HG03354 (cell line): ENCODE results near the gene RGS6.

Experiments used
- ATAC-seq: cut with Tn5 transposase; IDR thresholded peaks from one replicate; pipeline ENCODE4 v1.9.1; 2021; ENCODE audit warnings: mild to moderate bottlenecking; ENCODE audit not compliant: unreplicated experiment, poor library complexity, severe bottlenecking

RGS6 gene

GRCh38 chr14:72528059-72528862 lies 596.0 kb downstream of the RGS6 start:
- no peak for ATAC-seq

- no peak for ATAC-seq
These were observed 596.6 kb downstream of the RGS6 start for GRCh38 chr14:72528863-72529175.

- no peak for ATAC-seq
These were observed 600.6 kb downstream of the RGS6 start for GRCh38 chr14:72532686-72533454.

GRCh38 chr14:72535485-72535884 lies 603.3 kb downstream of the RGS6 start:
- ATAC-seq: peak; percentile 57

- no peak for ATAC-seq
These were observed 606.2 kb downstream of the RGS6 start for GRCh38 chr14:72538387-72538786.

- no peak for ATAC-seq
These were observed 607.6 kb downstream of the RGS6 start for GRCh38 chr14:72539661-72540315.

- ATAC-seq: no peak
These were observed 608.6 kb downstream of the RGS6 start for GRCh38 chr14:72540836-72541235.

GRCh38 chr14:72541546-72541945 lies 609.3 kb downstream of the RGS6 start:
- ATAC-seq: no peak

GRCh38 chr14:72543341-72543740 lies 611.1 kb downstream of the RGS6 start:
- ATAC-seq: no peak

- ATAC-seq: no peak
These were observed 612.6 kb downstream of the RGS6 start for GRCh38 chr14:72544615-72545387.

- no peak for ATAC-seq
These were observed 613.4 kb downstream of the RGS6 start for GRCh38 chr14:72545411-72546311.

GRCh38 chr14:72546344-72547016 lies 614.3 kb downstream of the RGS6 start:
- ATAC-seq: no peak

GRCh38 chr14:72547999-72548398 lies 615.8 kb downstream of the RGS6 start:
- ATAC-seq: no peak

GRCh38 chr14:72549026-72549425 lies 616.8 kb downstream of the RGS6 start:
- no peak for ATAC-seq

GRCh38 chr14:72549854-72550253 lies 617.6 kb downstream of the RGS6 start:
- ATAC-seq: no peak

- no peak for ATAC-seq
These were observed 618.3 kb downstream of the RGS6 start for GRCh38 chr14:72550513-72550912.

GRCh38 chr14:72552236-72552635 lies 620.0 kb downstream of the RGS6 start:
- no peak for ATAC-seq

GRCh38 chr14:72553161-72553560 lies 620.9 kb downstream of the RGS6 start:
- no peak for ATAC-seq

- ATAC-seq: no peak
These were observed 621.4 kb downstream of the RGS6 start for GRCh38 chr14:72553656-72554055.
